Right renal cortex interstitium (tissue), 3 donors: ENCODE measurements around the gene KIF19. TPM values are rescaled to one million over a fixed set of nuclear protein-coding genes. Genes with fewer than 3 reads are reported as not detected.

Source experiments
- DNase-seq, 3 donors: peaks; one replicate each; pipeline ENCODE4 v3.0.0-alpha.2; 2013; ENCODE audit warnings: low read depth in 3 of 3, low spot score in 2 of 3
- polyA plus RNA-seq, 3 donors: library from polyadenylated mRNA; unstranded; fragments of 120-200 nt; gene quantifications; one replicate each; pipeline ENCODE4 v1.2.1, GENCODE V29; 2013; ENCODE audit not compliant: insufficient read length in 3 of 3

KIF19 gene
- polyA plus RNA-seq, 3 donors, result 0.37 to 0.54 (median 0.44) TPM

DNA sequence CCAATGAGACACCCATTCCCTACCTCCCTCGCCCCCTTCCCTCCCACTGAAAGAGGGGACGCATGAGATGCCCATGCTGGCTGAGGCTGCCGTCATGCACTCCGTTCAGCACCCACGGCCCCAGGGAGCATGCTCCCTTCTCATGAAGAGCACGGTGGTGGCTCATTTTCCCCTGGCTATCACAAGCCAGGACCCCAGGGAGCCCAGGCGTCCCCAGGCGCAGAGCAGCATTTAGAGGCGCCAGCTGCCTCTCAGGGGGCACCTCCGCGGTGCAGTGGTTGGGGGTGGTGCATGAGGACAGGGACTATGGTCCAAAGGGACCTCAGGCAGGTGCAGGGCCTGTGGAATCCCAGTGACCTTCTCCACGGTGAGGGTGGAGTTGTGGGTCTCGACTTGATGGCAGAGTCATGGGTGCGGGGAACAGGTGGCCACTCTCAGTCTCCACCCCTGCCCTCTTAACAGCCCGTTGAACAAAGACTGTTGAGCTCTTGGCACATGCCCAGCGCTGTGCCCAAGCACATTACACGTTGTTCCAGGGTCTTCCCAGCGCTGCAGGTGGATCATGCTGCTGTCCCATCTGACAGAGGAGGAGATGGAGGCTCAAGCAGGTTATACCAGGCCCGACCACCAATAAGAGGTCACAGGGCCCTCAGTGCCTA lies 13.6 kb downstream of the KIF19 start:
- no peak for DNase-seq

DNA sequence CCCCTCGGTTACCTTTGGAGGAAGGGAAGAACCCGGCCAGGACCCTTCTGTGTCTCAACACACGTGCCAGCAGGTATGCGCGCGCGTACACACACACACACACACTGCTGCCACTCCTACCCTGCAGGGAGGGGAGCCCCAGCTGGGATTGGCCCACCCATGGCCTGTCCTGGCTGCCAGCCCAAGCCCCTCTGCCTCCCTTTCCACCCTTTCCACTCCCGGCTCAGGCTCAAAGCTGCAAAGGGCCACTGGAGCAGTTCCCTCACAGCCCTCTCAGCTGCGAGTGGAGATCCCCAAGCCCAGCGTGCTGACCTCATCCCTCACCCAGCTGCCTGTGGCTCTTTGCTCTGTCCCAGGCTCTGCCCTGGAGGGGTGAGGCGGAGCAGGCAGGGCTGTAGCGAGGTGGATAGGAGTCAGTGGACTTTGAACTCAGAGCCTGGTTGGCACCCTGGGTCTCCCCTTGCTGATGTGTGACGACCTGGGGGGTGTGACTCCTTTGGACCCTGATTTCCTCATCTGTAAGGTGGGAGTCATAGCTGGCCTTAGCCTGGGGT lies 14.5 kb downstream of the KIF19 start:
- DNase-seq, result no peak

DNA sequence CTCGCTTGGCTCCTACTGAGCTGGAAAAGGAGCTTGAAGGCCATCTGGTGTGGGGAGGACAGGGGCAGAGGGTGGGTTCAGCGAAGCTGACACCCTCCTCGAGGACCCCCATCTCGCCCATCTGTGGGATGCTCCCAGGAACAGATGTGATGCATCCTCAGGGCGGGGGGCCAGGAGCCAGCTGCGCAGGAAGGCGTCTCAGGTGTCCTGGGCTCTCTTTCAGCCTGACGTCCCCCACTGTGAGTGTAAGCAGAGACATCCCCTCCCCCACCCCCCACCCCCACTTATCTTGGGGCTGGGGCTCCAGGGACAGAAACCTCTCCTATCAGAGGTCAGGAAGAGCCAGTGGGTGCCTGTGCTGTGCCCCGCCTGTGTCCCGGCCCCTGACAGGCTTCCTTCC lies 16.2 kb downstream of the KIF19 start:
- no peak for DNase-seq

DNA sequence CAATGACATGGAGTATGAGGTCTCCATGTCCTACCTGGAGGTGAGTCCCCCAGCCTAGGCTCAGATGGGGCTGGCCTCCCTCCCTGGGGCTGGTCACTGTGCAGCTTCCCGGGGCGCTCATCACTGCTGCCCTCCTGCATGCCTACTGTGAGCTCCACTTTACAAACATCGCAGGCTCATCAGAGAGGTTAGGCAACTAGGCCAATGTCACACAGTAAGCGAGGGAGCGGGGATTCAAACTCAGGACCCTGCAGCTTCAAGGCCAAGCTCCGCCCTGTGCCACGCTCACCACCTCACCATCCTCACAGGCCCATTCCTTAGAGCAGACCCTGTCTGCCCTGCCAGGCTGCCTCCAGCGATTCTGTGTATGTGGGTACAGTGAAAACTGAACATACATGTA lies 17.1 kb downstream of the KIF19 start:
- DNase-seq, result no peak

DNA sequence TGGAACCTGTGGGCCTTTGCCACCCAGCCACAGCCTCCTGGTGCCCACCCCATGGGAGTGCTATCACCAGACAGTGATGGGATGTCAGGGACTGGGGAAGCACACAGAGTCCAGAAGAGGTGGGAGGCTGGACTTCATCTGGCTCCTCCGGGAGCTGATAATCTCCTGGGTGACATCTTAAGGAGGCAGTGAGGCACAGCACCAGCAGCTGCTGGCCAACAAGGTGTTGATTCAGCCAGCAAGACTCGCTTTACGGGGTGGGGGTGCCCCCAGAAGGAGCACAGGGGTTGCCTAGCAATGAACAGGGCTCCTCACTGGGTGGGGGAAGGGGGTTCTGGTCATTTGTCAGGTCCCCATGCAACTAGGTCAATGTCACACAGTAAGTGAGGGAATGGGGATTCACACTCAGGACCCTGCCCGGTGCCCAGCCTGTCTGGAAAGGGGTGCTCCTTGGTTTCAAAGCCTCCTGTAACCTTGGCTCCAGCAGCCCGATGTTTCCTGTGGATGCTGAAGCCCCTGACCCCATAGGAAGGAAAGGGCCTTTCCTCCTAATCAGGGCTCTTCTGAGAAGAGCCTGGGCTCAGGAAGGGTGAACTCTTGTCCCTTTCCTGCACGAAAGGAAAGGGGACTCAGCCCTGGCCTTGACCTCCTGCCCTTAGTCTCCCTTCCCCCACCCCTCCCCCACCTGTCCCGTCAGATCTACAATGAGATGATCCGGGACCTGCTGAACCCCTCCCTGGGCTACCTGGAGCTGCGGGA lies 17.7 kb downstream of the KIF19 start:
- no peak for DNase-seq

DNA sequence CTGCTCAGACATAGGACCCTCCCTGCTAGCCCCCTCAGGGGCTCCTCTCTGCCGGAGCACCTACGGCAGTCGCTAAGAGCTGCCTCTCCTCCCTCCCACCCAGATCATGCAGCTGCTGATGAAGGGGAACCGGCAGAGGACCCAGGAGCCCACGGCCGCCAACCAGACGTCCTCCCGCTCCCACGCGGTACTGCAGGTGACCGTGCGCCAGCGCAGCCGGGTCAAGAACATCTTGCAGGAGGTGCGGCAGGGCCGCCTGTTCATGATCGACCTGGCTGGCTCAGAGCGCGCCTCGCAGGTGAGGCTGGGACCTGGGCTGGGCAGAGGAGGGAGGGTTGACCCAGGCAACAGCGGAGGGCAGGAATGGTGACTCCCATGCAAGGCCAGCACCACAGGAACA lies 18.6 kb downstream of the KIF19 start:
- no peak for DNase-seq

DNA sequence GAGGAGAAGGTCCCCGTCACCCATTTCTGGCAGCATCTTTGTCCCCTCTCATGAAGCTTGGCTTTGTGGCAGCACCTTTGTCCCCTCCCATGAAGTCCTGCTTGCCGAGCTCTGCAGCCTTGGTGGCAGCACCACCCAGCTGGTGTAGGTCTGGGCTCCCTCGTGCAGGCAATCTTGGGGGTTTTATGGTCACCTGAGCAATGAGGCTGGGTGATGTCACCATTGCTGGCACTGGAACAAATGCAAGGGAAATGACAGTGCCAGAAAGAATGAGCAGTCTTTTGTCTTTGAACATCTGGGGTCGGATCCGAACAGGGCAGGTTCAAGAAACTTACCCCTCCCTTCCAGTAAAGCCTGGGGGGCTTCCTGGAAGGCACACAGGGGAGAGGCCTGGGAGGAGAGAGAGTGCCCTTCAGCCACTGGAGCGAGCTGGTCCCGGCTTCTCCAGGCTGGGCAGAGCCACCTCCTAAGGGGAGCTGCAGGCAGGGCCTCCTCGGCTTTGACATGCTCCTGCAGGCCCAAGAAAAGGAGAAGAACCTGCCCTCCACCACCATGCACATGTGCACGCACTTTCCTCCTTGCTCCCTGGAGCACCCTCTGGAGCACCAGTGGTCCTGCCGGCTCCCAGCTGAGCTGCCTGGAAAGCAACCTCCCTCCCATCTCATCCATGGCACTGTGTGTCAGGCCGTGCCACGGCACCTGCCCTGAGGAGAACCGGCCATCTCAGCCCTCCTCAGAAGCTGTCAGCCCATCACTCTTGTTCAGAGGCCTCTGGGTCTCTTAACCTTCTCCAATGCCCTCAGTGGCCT lies 19.6 kb downstream of the KIF19 start:
- DNase-seq, result no peak

DNA sequence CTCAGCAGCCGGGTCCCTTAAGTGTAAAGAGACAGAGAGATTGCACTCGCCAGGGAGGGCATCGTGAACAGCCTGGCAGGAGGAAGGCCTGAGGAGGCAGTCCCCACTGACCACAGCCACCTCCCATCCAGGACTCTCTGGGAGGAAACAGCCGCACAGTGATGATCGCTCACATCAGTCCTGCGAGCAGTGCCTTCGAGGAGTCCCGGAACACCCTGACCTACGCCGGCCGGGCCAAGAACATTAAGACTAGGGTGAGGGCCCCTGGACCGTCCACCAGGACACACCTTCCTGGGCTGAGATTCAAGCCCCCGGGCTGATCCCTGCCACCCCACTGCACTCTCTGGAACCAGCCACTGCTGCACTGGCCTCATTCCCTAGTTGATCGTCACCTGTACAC lies 21.6 kb downstream of the KIF19 start:
- DNase-seq, result no peak

DNA sequence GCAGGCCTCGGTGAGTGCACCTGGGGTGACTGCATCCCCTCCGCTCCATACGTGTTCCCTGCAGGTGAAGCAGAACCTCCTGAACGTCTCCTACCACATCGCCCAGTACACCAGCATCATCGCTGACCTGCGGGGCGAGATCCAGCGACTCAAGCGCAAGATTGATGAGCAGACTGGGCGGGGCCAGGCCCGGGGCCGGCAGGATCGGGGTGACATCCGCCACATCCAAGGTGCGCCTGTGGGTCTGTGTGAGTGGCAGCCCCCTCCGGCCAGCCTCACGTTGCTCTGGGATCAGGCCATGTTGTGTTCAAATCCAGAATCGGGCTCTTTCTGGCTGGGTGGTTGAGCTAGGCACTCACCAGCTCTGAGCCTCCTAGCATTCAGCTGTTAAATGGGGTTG lies 23.1 kb downstream of the KIF19 start:
- no peak for DNase-seq

DNA sequence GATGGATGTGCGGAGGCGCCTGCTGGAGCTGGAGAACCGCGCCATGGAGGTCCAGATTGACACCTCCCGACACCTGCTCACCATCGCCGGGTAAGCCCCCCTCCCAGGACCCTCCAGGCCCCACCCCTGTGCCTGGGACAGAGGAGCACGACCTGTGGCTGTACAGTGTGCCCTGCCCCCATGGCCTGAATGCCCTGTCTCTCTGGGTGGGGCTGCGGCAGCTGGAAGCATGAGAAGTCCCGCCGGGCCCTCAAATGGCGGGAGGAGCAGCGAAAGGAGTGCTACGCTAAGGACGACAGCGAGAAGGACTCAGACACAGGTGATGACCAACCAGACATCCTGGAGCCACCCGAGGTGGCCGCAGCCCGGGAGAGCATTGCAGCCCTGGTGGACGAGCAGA lies 24.5 kb downstream of the KIF19 start:
- no peak for DNase-seq

DNA sequence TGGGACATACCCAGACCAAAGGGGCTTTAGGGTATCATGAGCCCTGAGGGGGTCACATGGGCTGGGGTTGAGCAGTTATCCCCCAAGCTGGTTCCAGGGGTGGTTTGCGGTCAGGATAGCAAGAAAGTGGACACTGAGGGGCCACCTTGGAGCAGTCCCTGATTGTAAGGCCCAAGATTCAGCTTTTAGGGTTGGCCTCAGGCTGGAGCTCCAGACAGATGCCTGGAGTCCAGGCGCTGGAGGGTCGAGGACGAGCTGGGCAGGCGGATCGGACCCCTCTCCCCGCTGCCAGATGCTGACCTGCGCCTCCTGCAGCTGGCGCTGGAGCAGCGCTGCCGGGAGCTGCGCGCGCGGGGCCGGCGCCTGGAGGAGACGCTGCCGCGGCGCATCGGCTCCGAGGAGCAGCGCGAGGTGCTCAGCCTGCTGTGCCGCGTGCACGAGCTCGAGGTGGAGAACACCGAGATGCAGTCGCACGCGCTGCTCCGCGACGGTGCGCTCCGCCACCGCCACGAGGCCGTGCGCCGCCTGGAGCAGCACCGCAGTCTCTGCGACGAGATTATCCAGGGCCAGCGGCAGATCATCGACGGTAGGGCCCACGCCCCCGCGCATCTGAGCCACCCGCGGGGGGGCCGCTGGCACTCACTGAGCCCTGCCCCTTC lies 25.7 kb downstream of the KIF19 start:
- DNase-seq, result no peak

DNA sequence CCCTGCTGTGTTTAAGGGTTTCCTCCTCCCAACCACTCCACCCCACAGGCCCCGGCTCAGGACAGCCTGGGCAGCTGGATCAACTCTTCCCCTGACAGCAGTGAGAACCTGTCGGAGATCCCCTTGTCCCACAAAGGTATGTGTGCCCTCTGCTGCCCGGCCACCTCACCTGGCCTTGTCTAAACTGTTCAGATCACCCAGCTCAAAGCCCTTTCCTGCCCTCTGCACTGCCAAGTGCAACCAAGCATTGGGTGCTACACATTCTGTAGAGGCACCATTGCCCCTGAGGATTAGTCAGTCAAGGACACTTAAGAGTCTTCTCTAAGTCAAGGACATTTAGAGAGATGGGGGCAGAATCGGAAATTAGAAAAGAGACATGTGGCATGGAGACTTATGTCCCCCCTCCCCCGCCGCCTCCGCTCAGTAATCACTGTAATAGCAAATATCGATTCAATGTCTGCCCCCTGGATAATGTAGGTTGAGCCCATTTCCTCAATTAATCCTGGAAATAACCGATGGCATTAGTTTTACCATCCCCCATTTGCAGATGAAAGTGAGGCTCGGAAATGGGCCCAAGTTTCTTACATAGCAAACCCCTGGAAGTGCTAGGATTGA lies 27.5 kb downstream of the KIF19 start:
- no peak for DNase-seq

DNA sequence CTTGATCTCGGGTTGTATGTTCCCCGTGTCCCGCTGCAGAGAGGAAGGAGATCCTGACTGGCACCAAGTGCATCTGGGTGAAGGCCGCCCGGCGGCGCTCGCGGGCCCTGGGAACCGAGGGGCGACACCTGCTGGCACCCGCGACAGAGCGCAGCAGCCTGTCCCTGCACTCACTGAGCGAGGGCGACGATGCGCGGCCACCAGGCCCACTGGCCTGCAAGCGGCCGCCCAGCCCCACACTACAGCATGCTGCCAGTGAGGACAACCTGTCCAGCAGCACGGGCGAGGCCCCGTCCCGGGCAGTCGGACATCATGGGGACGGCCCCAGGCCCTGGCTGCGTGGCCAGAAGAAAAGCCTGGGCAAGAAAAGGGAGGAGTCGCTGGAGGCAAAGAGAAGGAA lies 28.1 kb downstream of the KIF19 start:
- DNase-seq, result no peak

DNA sequence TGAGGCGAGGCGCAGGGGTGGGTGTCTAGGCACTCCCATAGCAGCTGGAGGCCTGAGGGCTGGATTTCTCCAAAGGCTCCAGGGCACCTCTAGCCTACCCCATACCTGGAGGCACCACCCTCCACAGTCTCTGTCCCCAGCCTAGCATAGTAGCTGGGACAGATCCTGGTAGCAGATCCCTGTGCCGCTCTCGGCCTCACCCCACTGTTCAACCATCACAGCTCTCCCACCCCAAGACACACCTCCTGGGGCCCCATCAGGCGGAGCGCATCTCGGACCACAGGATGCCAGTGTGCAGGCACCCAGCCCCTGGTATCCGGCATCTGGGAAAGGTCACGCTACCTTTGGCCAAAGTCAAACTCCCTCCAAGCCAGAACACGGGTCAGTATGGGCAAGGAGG lies 28.5 kb downstream of the KIF19 start:
- DNase-seq, result no peak

DNA sequence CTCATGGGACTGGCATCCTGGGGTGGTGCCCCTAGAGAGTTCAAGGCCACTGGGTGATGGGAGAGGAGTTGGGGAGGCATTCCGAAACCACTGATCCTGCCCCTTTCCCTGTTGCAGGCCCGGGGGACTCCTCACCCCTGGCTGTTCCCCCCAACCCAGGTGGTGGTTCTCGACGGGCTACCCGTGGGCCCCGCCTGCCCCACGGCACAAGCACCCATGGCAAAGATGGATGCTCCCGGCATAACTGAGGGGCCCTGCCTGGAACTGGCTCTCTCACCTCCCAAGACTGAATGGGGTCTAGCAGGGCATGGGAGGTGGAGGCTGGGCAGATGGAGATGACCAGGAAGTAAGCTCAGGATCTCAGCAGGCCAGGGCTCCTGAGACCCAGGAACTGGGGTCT lies 29.0 kb downstream of the KIF19 start:
- DNase-seq, result no peak

DNA sequence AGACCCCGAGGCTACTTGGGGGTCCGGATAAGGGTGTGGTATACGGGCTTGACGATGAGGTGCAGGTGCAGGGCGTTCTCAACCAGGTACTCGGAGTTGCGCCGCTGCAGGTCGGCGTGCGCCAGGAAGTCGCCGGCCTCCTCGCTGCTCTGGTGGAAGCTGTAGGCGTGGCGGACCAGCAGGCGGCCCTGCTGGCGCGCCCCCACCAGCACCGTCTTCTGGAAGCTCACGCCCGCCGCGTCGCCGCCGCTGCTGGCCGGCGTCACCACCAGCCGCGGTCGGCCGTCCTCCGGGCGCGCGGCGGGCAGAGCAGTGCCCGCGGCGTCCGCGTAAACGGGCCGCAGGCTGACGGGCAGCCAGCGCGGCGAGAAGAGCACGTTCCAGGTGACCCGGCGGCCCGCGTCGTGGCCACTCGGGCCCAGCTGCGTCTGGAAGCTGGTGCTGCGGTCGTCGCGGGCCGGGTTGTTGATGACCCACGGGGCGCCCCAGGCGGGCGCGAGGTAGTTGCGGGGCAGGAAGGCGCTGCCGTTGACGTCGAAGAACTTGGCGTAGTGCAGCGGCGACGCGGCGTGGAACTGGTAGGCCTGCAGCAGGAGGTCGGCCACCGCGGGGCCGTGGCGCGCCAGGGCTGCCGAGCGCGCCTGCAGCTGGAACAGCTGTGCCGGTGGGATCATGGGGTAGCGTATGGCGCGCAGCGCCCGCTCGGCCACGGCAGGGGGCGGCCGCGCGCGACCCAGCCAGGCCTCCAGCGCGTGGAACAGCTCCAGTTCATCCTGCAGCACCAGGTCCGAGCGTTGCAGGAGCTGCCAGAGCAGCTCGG lies 30.8 kb downstream of the KIF19 start:
- no peak for DNase-seq

DNA sequence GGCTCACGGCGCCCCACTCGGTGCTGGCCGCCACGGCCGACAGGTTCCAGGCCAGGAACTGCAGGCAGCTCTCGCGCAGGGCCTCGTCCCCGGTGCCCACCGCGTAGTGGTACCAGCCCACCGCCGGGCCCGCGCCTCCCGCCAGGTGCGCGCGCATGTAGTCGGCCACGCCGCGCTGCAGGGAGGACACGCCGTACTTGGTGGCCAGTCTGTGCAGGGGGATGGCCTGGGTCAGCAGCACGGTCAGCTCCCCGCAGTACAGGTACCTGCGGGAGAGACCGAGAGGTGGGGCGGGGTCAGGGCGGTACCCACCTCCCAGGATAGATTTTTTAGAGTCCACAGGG lies 31.4 kb downstream of the KIF19 start:
- DNase-seq, result no peak

DNA sequence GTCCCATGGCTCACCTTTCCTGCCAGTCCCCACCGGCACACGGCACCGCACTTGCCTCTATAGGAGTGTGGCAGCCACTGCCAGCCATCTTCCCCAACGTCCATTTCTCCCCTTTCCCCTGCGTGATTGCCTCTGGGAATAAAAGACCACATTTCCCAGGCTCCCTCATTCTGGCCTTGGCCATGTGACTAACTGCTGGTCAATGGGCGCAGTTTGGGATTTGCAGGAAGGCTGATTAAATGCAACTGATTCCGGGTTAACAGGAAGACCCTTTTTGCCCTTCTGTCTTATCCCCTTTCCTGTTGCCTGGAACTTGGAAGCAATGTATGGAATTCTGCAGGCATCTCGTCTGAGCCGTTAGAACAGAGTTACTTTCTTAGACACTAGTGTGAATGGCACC lies 32.7 kb downstream of the KIF19 start:
- no peak for DNase-seq

DNA sequence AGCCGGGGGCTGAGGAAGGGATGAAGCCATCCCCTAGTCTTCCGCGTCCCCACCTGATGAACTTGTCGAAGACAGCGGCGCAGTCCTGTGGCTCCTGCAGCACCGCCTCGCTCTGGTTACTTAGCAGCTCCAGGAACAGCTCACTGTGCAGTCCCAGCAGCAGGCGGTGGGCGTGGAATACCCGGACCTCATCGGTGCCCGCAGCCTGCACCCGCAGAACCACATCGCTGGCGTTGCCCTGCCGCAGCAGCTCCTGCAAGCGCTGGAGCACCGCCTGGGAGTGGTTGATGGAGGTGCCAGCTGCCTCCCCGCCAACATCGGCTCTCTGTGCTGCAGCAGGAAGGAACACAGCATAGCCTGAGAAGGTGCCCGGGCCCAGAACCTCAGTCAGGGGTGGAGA lies 33.9 kb downstream of the KIF19 start:
- no peak for DNase-seq

DNA sequence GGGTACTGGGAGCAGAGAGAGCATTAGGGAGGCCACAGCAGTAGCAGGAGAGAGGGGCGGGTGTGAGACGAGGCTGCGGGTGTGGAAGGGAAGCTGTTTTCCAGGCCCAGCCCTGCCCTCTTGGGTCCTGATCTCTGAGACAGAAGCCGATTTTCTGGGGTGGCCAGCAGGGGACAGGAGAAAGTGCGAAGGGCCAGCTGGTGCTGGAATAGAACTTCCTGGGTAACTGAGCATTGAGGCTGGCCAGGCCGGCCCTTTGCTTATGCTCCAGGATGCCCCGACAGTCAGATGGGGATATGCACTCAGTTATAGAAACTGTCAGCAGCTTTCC lies 34.8 kb downstream of the KIF19 start:
- no peak for DNase-seq
